ENCODE measurements around the gene ARPP21.

ARPP21 gene

GRCh38 chr3:35677797-35678196 lies 38.5 kb downstream of the ARPP21 start:
- no peak for DNase-seq

GRCh38 chr3:35678643-35679161 lies 39.4 kb downstream of the ARPP21 start:
- DNase-seq = no peak

GRCh38 chr3:35679409-35680080 lies 40.2 kb downstream of the ARPP21 start:
- no peak for DNase-seq

GRCh38 chr3:35680866-35681650 lies 41.7 kb downstream of the ARPP21 start:
- no peak for DNase-seq

GRCh38 chr3:35685153-35685552 lies 45.8 kb downstream of the ARPP21 start:
- DNase-seq = no peak

GRCh38 chr3:35688826-35689225 lies 49.5 kb downstream of the ARPP21 start:
- no peak for DNase-seq

- DNase-seq = no peak
These were observed 50.9 kb downstream of the ARPP21 start for GRCh38 chr3:35690271-35690670.

GRCh38 chr3:35705904-35706303 lies 66.6 kb downstream of the ARPP21 start:
- no peak for DNase-seq

- no peak for DNase-seq
These were observed 68.6 kb downstream of the ARPP21 start for GRCh38 chr3:35707904-35708303.

- no peak for DNase-seq
These were observed 69.3 kb downstream of the ARPP21 start for GRCh38 chr3:35708394-35709271.

GRCh38 chr3:35709691-35710090 lies 70.4 kb downstream of the ARPP21 start:
- DNase-seq = no peak

- no peak for DNase-seq
These were observed 71.2 kb downstream of the ARPP21 start for GRCh38 chr3:35710554-35710953.

GRCh38 chr3:35718921-35719320 lies 79.6 kb downstream of the ARPP21 start:
- no peak for DNase-seq

GRCh38 chr3:35721628-35722027 lies 82.3 kb downstream of the ARPP21 start:
- DNase-seq = no peak

GRCh38 chr3:35722902-35723301 lies 83.6 kb downstream of the ARPP21 start:
- DNase-seq = no peak

- DNase-seq = no peak
These were observed 84.3 kb downstream of the ARPP21 start for GRCh38 chr3:35723480-35724097.

GRCh38 chr3:35724106-35724505 lies 84.8 kb downstream of the ARPP21 start:
- DNase-seq = no peak

- no peak for DNase-seq
These were observed 87.9 kb downstream of the ARPP21 start for GRCh38 chr3:35727179-35727578.

- no peak for DNase-seq
These were observed 94.0 kb downstream of the ARPP21 start for GRCh38 chr3:35733341-35733740.

- no peak for DNase-seq
These were observed 94.5 kb downstream of the ARPP21 start for GRCh38 chr3:35733864-35734263.

- no peak for DNase-seq
These were observed 97.8 kb downstream of the ARPP21 start for GRCh38 chr3:35737080-35737479.

GRCh38 chr3:35737527-35737926 lies 98.2 kb downstream of the ARPP21 start:
- no peak for DNase-seq
